ENCODE results near the gene VPS13D. TPM values are rescaled to one million over a fixed set of nuclear protein-coding genes. Genes with fewer than 3 reads are reported as not detected.

VPS13D gene
- total and polyA plus RNA-seq, 9 donors, result 19.8 to 59.3 (median 41.8) TPM

- no peak overlapping the region for H3K27ac ChIP-seq
- intact Hi-C loops (cut with DNase I), result no loop called here
- DNase-seq, result no peak
- H3K4me1 ChIP-seq (ENCODE audit: insufficient read depth), result peaks cover 10% of the 10 kb centered on the region
- no peaks in the 10 kb centered on the region for H3K9me3 ChIP-seq
- H3K4me3 ChIP-seq, result no peak overlapping the region
- TF ChIP-seq CTCF (IDR thresholded peaks at IDR 0.05), result no peak
- H3K36me3 ChIP-seq, result no peaks in the 10 kb centered on the region
- H3K27me3 ChIP-seq, result no peaks in the 10 kb centered on the region
- 97 to 99% (median 98%) methylated on average over 5 of the region's 5 CpGs for WGBS, 3 donors
Measured at GRCh38 chr1:12491656-12492055, 261.8 kb downstream of the VPS13D start.

- 21 to 37% (median 35%) methylated on average over 11 of the region's 11 CpGs for WGBS, 3 donors
- H3K4me1 ChIP-seq (ENCODE audit: insufficient read depth), result peaks cover 14% of the 10 kb centered on the region
- TF ChIP-seq CTCF (IDR thresholded peaks at IDR 0.05) (no peak), POLR2A (IDR thresholded peaks at IDR 0.05) (no peak)
- H3K27ac ChIP-seq, result peak overlapping the region in 1 of 2 donors; percentile 8
- no peaks in the 10 kb centered on the region for H3K27me3 ChIP-seq
- intact Hi-C loops (cut with DNase I), result no loop called here
- no peaks in the 10 kb centered on the region for H3K36me3 ChIP-seq
- H3K4me3 ChIP-seq, result no peak overlapping the region
- H3K9me3 ChIP-seq, result no peaks in the 10 kb centered on the region
- DNase-seq, result peak in 2 of 5 donors; percentile 52 to 67
Measured at GRCh38 chr1:12495725-12496124, 265.9 kb downstream of the VPS13D start.

- no peaks in the 10 kb centered on the region for H3K27me3 ChIP-seq
- 6 to 20% (median 10%) methylated on average over 9 of the region's 9 CpGs for WGBS, 3 donors
- no peaks in the 10 kb centered on the region for H3K9me3 ChIP-seq
- intact Hi-C loops (cut with DNase I), result no loop called here
- DNase-seq, result peak in 4 of 5 donors; percentile 39 to 76 (median 52)
- H3K4me3 ChIP-seq, result no peak overlapping the region
- H3K4me1 ChIP-seq (ENCODE audit: insufficient read depth), result peaks cover 14% of the 10 kb centered on the region
- H3K27ac ChIP-seq, result peak overlapping the region in 1 of 2 donors; percentile 8
- no peaks in the 10 kb centered on the region for H3K36me3 ChIP-seq
- TF ChIP-seq EP300 (IDR thresholded peaks at IDR 0.05) (no peak), POLR2A (IDR thresholded peaks at IDR 0.05) (no peak), CTCF (IDR thresholded peaks at IDR 0.05) (no peak)
Measured at GRCh38 chr1:12496154-12496961, 266.5 kb downstream of the VPS13D start.

GRCh38 chr1:12499539-12500240 is 269.9 kb downstream of the VPS13D start:
- no peak for TF ChIP-seq POLR2A (IDR thresholded peaks at IDR 0.05)
- TF ChIP-seq EP300 (IDR thresholded peaks at IDR 0.05), result no peak
- no peak for TF ChIP-seq CTCF (IDR thresholded peaks at IDR 0.05)
- WGBS, 3 donors, result 64 to 81% (median 75%) methylated on average over 13 of the region's 13 CpGs

More at GRCh38 chr1:12499539-12500240, 269.9 kb downstream of the VPS13D start:
- Histone ChIP-seq H3K36me3 (no peaks in the 10 kb centered on the region), H3K4me3 (no peak overlapping the region), H3K27me3 (no peaks in the 10 kb centered on the region), H3K4me1 (ENCODE audit: insufficient read depth) (peaks cover 14% of the 10 kb centered on the region), H3K27ac (no peak overlapping the region), H3K9me3 (no peaks in the 10 kb centered on the region)
- no peak for DNase-seq
- intact Hi-C loops (cut with DNase I), result no loop called here

Data from ovary (tissue), 9 donors.